ENCODE data around the gene CHFR. TPM values are rescaled to one million over a fixed set of nuclear protein-coding genes. Genes with fewer than 3 reads are reported as not detected.
A peak's percentile ranks its signal among the peaks of the same experiment; 100 is the strongest.
"Not testable (repeated sequence)": the region's sequence is repeated elsewhere in the genome, so short reads cannot be mapped to it uniquely, and the experiment has no call there.

Gene CHFR, protein sequence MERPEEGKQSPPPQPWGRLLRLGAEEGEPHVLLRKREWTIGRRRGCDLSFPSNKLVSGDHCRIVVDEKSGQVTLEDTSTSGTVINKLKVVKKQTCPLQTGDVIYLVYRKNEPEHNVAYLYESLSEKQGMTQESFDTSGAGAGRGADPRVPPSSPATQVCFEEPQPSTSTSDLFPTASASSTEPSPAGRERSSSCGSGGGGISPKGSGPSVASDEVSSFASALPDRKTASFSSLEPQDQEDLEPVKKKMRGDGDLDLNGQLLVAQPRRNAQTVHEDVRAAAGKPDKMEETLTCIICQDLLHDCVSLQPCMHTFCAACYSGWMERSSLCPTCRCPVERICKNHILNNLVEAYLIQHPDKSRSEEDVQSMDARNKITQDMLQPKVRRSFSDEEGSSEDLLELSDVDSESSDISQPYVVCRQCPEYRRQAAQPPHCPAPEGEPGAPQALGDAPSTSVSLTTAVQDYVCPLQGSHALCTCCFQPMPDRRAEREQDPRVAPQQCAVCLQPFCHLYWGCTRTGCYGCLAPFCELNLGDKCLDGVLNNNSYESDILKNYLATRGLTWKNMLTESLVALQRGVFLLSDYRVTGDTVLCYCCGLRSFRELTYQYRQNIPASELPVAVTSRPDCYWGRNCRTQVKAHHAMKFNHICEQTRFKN
- total RNA-seq (10 to 100 TPM; 15.3 to 27.6 (median 17.5) TPM), polyA plus RNA-seq (12.5 TPM)
- long read RNA-seq, donor 1, transcript CHFR-205 (18 exons, 3,250 nt) = major isoform, 8 of 41 reads
- long read RNA-seq, donor 1, partial matches to known transcripts = 11 of 41 reads
- long read RNA-seq, donor 1, other reads (novel, unspliced or antisense) = 22 of 41 reads
- long read RNA-seq, donor 2, partial matches to known transcripts = 3 of 11 reads
- long read RNA-seq, donor 2, other reads (novel, unspliced or antisense) = 5 of 11 reads
- long read RNA-seq, donor 3, transcript CHFR-205 (18 exons, 3,250 nt) = major isoform, 12 of 70 reads
- long read RNA-seq, donor 3, partial matches to known transcripts = 7 of 70 reads
- long read RNA-seq, donor 3, other reads (novel, unspliced or antisense) = 47 of 70 reads
- long read RNA-seq, donor 4, partial matches to known transcripts = 4 of 18 reads
- long read RNA-seq, donor 4, other reads (novel, unspliced or antisense) = 14 of 18 reads

DNA sequence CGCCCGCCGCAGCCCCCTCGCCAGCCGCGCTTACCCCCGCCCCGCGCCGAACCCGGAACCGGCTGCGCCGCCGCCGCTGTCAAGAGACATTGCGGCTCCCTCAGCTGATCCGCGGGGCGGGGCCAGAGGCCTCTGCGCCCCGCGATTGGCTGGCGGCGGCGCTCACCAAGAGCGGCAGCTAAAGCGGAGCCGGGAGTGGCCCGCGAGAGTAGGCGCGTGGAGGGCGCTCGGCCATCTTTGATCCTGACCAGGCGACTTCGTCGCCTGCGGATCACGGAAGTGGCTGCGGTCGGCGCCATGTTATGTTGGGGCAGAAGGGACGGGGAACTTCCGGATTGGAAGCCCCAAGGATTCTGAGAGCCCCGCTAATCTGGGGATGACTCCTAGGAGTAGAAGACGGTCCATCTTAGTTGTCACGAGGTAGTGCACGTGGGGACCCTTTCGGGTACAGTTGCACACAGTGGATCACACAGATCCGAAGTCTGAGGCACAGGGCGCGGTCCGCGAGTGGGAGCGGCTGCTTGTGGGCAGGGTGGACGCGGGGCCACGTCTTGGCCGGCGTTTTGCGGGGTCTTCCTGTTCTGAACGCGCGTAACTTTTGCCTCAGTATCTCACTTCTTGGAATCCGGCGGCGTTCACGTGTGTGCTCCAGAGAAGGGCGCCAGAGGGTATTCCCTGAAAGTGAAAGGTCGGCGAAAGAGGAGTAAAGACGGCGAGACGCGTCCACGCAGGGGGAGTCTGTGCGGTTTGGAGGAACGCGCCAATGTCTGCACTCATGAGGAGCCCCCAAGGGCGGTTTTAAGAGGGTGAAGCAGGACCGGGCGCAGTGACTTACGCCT lies at the start of gene CHFR:
TSS of gene CHFR (minus strand) at position 93 of the 839 bp plus-strand sequence. CDS start 277 bp downstream, outside the sequence.
- ATAC-seq (peak; percentile 99 to 100), DNase-seq (peak; percentile 98 to 99 (median 99))
- Histone ChIP-seq H3K4me3 (ENCODE audit: low read length) (peak within 1 kb of the TSS; percentile 90), H3K9me3 (ENCODE audit: control insufficient read depth, low read length) (no peaks in the 10 kb centered on the region), H3K27me3 (ENCODE audit: control insufficient read depth, insufficient read depth) (no peaks in the 10 kb centered on the region), H3K27ac (ENCODE audit: low read length) (peak within 1 kb of the TSS; percentile 97), H3K4me1 (ENCODE audit: control insufficient read depth, insufficient read depth, low read length) (no peaks in the 10 kb centered on the region)
- intact Hi-C loops (cut with DNase I) = no loop called here
- 1% methylated on average over 84 of the region's 84 CpGs for WGBS

DNA sequence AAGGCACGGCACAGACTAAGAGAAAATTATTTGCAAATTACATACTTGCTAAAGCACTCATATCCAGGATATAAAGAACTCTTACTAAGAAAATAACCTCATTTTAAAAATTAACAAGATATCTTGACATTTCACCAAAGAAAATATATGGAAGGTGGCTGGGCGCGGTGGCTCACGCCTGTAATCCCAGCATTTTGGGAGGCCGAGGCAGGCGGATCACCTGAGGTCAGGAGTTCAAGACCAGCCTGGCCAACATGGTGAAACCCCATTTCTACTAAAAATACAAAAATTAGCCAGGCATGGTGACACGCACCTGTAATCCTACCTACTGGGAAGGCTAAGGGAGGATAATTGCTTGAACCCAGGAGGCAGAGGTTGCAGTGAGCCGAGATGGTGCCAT lies 49.5 kb upstream of the CHFR start:
- H3K27ac ChIP-seq (ENCODE audit: low read length); H3K27me3 ChIP-seq (ENCODE audit: control insufficient read depth, insufficient read depth); DNase-seq; intact Hi-C loops (cut with DNase I); H3K4me3 ChIP-seq (ENCODE audit: low read length); H3K4me1 ChIP-seq (ENCODE audit: control insufficient read depth, insufficient read depth, low read length); ATAC-seq: not testable (repeated sequence)
- WGBS = 98% methylated on average over 8 of the region's 8 CpGs
- peaks cover 11% of the 10 kb centered on the region for H3K9me3 ChIP-seq (ENCODE audit: control insufficient read depth, low read length)

DNA sequence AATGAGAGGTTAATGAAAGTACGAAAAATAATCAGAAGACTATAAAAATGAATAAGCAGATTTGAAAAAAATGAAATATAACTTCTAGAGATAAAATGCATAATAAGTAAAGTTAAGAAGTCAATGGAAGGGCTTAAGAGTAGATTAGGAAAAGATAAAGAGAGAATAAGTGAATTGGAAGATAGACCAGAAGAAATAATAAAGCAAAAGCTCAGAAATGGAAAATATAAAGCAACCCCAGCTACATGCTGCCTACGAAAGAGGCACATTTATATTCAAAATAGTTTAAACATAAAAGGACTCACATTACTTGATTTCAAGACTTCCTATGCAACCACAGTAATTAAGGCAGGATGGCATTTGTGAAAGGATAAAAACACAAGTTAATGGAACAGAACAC lies 48.8 kb upstream of the CHFR start:
- Histone ChIP-seq H3K27me3 (ENCODE audit: control insufficient read depth, insufficient read depth) (no peaks in the 10 kb centered on the region), H3K4me3 (ENCODE audit: low read length) (no peak overlapping the region), H3K9me3 (ENCODE audit: control insufficient read depth, low read length) (peaks cover 9% of the 10 kb centered on the region), H3K4me1 (ENCODE audit: control insufficient read depth, insufficient read depth, low read length) (no peaks in the 10 kb centered on the region), H3K27ac (ENCODE audit: low read length) (no peak overlapping the region)
- DNase-seq (no peak), ATAC-seq (no peak)
- WGBS = 97% methylated on average over 2 of the region's 2 CpGs
- intact Hi-C loops (cut with DNase I) = no loop called here

DNA sequence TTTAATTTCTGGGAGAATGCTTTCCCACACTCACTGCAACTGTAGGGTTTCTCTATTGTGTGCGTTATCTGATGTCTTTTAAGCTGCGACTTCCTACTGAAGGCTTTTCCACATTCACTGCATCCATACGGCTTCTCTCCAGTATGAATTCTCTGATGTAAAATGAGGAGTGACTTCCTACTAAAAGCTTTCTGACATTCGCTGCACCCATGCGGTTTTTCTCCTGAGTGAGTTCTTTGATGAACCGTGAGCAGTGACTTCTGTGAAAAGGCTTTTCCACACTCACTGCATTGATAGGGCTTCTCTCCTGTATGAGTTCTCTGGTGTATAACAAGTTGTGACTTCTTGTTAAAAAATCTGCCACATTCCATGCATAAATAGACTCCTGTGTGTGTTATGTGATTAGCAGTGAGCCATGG lies 39.0 kb upstream of the CHFR start:
- no peaks in the 10 kb centered on the region for H3K27me3 ChIP-seq (ENCODE audit: control insufficient read depth, insufficient read depth)
- whole genome bisulfite sequencing = 98% methylated on average over 6 of the region's 6 CpGs
- ATAC-seq = no peak
- no peak overlapping the region for H3K27ac ChIP-seq (ENCODE audit: low read length)
- H3K9me3 ChIP-seq (ENCODE audit: control insufficient read depth, low read length) = peaks cover 43% of the 10 kb centered on the region
- peak overlapping the region; percentile 20 for H3K4me3 ChIP-seq (ENCODE audit: low read length)
- DNase-seq = no peak
- no peaks in the 10 kb centered on the region for H3K4me1 ChIP-seq (ENCODE audit: control insufficient read depth, insufficient read depth, low read length)
- intact Hi-C loops (cut with DNase I) = no loop called here

DNA sequence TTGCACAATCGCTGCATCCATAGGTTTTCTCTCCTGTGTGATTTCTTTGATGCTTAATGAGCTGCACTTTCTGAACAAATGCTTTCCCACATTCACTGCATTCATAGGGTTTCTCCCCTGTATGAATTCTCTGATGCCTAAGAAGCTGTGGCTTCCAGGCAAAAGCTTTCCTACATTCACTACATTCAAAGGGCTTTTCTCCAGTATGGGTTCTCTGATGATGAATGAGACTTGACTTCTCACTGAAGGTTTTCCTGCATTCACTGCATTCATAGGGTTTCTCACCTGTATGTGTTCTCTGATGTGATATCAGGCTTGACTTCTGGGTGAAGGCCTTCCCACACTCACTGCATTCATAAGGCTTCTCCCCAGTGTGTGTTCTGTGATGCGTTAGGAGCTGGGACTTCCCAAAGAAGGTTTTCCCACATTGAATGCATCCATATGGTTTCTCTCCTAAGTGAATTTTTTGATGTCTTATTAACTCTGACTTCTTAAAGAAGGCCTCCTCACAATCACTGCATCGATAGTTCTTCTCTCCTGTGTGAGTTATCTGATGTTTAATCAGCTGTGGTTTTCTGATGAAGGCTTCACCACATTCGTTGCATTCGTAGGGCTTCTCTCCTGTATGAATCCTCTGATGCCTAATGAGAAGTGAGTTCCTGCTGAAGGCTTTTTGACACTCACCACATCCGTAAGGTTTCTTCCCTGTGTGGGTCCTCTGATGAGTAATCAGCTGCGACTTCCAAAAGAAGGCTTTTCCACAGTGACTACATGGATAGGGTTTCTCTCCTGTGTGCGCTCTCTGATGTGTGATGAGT lies 38.4 kb upstream of the CHFR start:
- no peaks in the 10 kb centered on the region for H3K27me3 ChIP-seq (ENCODE audit: control insufficient read depth, insufficient read depth)
- WGBS = 98% methylated on average over 8 of the region's 8 CpGs
- no peaks in the 10 kb centered on the region for H3K4me1 ChIP-seq (ENCODE audit: control insufficient read depth, insufficient read depth, low read length)
- DNase-seq = no peak
- H3K27ac ChIP-seq (ENCODE audit: low read length) = no peak overlapping the region
- H3K9me3 ChIP-seq (ENCODE audit: control insufficient read depth, low read length) = peaks cover 44% of the 10 kb centered on the region
- H3K4me3 ChIP-seq (ENCODE audit: low read length) = peak overlapping the region; percentile 37
- intact Hi-C loops (cut with DNase I) = no loop called here
- ATAC-seq = no peak

DNA sequence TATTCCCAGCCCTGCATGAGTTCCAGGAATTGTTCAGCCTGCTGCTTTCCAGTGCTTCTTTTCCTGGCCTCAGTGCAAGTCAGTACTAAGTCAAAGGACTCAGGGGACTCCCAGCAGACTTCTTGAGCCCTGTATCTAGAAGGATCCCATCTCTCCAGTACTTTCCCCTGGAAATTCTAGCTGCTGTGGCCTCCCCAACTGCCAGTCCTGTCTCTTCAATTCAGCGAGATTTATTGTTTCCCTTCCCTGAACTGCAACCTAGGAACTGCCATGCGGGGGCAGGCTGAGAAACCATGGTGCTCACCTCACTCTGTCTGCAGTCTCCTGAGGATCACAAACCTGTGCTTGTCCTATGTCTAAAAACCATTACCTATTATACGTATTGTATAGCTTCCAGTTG lies 37.0 kb upstream of the CHFR start:
- Histone ChIP-seq H3K4me3 (ENCODE audit: low read length) (no peak overlapping the region), H3K4me1 (ENCODE audit: control insufficient read depth, insufficient read depth, low read length) (no peaks in the 10 kb centered on the region), H3K27me3 (ENCODE audit: control insufficient read depth, insufficient read depth) (no peaks in the 10 kb centered on the region), H3K27ac (ENCODE audit: low read length) (no peak overlapping the region), H3K9me3 (ENCODE audit: control insufficient read depth, low read length) (peaks cover 39% of the 10 kb centered on the region)
- DNase-seq (no peak), ATAC-seq (no peak)
- 97% methylated on average over 3 of the region's 3 CpGs for WGBS
- intact Hi-C loops (cut with DNase I) = no loop called here

DNA sequence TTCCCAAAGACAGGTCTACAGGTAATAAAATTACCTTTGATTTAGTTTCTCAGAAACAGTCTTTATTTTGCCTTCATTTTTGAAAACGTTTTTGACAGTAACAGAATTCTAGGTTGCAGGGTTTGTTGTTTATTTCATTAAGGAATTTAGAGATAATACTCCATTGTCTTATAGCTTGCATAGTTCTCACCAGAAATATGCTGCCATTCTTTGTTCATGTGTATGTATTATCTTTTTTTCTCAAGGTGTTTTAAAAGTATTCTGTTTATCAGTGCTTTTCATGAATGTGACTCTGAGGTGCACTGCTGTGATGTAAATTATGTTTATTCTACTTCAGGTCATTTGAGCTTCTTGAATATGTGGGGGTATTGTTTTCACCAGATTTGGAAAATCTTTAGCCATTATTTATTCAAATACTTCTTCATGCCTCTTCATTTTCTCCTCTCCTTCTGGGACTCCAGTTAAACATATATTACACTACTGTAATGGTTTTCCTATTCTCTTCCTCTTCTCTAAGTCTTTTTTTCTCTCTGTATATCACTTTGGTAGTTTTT lies 36.0 kb upstream of the CHFR start:
- Histone ChIP-seq H3K9me3 (ENCODE audit: control insufficient read depth, low read length) (peaks cover 35% of the 10 kb centered on the region), H3K27ac (ENCODE audit: low read length) (no peak overlapping the region), H3K4me1 (ENCODE audit: control insufficient read depth, insufficient read depth, low read length) (no peaks in the 10 kb centered on the region), H3K4me3 (ENCODE audit: low read length) (no peak overlapping the region), H3K27me3 (ENCODE audit: control insufficient read depth, insufficient read depth) (no peaks in the 10 kb centered on the region)
- ATAC-seq = no peak
- DNase-seq = no peak
- 63% methylated on average over 1 of the region's 1 CpG for WGBS
- intact Hi-C loops (cut with DNase I) = no loop called here

DNA sequence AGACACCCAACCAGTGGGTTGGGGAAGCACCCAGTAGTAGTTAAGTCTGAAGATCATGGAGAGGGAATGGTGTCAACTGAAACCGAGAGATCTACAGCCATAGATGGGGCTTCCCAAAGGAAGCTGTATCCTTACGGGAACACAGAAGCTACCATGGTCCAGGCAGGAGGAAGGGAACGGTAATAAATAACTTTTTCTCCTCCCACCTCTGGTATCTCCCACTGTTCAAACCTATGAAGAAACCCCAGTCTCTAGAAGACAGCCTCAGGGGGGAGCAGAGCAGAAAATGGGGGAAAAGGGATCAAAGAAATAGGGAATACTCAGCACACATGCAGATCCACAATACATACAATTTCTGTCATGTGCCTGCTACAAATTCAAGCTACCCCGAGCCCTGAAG lies 35.3 kb upstream of the CHFR start:
- Histone ChIP-seq H3K27ac (ENCODE audit: low read length) (no peak overlapping the region), H3K4me3 (ENCODE audit: low read length) (no peak overlapping the region), H3K9me3 (ENCODE audit: control insufficient read depth, low read length) (peaks cover 35% of the 10 kb centered on the region), H3K27me3 (ENCODE audit: control insufficient read depth, insufficient read depth) (no peaks in the 10 kb centered on the region), H3K4me1 (ENCODE audit: control insufficient read depth, insufficient read depth, low read length) (no peaks in the 10 kb centered on the region)
- no peak for DNase-seq
- ATAC-seq = no peak
- 97% methylated on average over 4 of the region's 4 CpGs for WGBS
- intact Hi-C loops (cut with DNase I) = no loop called here

DNA sequence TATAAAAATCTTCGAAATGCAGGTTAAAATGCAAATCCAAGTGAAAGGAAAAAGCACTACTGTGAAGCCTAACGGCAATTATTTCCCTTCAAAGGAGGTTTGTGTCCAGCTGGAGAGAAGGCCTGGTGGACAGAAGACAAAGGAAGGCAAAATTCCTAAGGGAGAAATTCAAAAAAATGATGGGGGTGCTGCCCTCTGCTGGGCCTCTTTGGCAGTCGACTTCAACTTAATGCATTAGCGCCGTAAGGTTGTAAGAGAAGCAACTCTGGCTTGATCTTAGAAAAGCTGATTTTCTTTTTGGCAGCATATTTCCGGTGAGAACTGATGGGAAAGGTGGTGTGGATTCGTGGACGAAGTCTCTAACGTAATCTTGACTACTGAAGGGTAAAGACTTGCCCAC lies 34.3 kb upstream of the CHFR start:
- 72% methylated on average over 9 of the region's 9 CpGs for WGBS
- no peak for DNase-seq
- H3K4me3 ChIP-seq (ENCODE audit: low read length) = no peak overlapping the region
- H3K27me3 ChIP-seq (ENCODE audit: control insufficient read depth, insufficient read depth) = no peaks in the 10 kb centered on the region
- peaks cover 34% of the 10 kb centered on the region for H3K9me3 ChIP-seq (ENCODE audit: control insufficient read depth, low read length)
- H3K27ac ChIP-seq (ENCODE audit: low read length) = no peak overlapping the region
- ATAC-seq = no peak
- intact Hi-C loops (cut with DNase I) = no loop called here
- H3K4me1 ChIP-seq (ENCODE audit: control insufficient read depth, insufficient read depth, low read length) = no peaks in the 10 kb centered on the region

All from right cardiac atrium (tissue), 5 donors.